Measurements from ENCODE around the gene CEMIP.

GRCh38 chr15:80769829-80770705, 9.1 kb upstream of the CEMIP start:
- no peak for TF ChIP-seq CTCF (IDR thresholded peaks at IDR 0.05)
- no peak for TF ChIP-seq POLR2A (IDR thresholded peaks at IDR 0.05)
- no peak for TF ChIP-seq EP300 (IDR thresholded peaks at IDR 0.05)
